Amniotic epithelial cell (primary cell): ENCODE measurements around the gene IL17B.
"Not testable (repeated sequence)": the region's sequence is repeated elsewhere in the genome, so short reads cannot be mapped to it uniquely, and the experiment has no call there.

Source experiments
- DNase-seq: peaks from one replicate; pipeline ENCODE4 v3.0.0-alpha.2; 2010; ENCODE audit warnings: low read depth

Gene IL17B

GRCh38 chr5:149400304-149400703 lies 21.2 kb upstream of the IL17B start:
- no peak for DNase-seq

GRCh38 chr5:149399775-149400174 lies 20.7 kb upstream of the IL17B start:
- DNase-seq, result no peak

GRCh38 chr5:149398747-149399266 lies 19.7 kb upstream of the IL17B start:
- DNase-seq, result not testable (repeated sequence)

- peak; percentile 99 for DNase-seq
These were observed 18.4 kb upstream of the IL17B start for GRCh38 chr5:149397530-149397929.

- not testable (repeated sequence) for DNase-seq
These were observed 15.9 kb upstream of the IL17B start for GRCh38 chr5:149394996-149395395.

- DNase-seq, result peak; percentile 82
These were observed 13.6 kb upstream of the IL17B start for GRCh38 chr5:149392718-149393117.

- DNase-seq, result no peak
These were observed 12.4 kb upstream of the IL17B start for GRCh38 chr5:149391524-149391923.

GRCh38 chr5:149391076-149391475 lies 12.0 kb upstream of the IL17B start:
- DNase-seq, result not testable (repeated sequence)

- no peak for DNase-seq
These were observed 10.7 kb upstream of the IL17B start for GRCh38 chr5:149389552-149390495.

GRCh38 chr5:149388498-149389190 lies 9.6 kb upstream of the IL17B start:
- no peak for DNase-seq

GRCh38 chr5:149387982-149388381 lies 8.9 kb upstream of the IL17B start:
- peak; percentile 96 for DNase-seq

GRCh38 chr5:149387081-149387631 lies 8.1 kb upstream of the IL17B start:
- DNase-seq, result peak; percentile 92

- DNase-seq, result peak; percentile 50
These were observed 7.1 kb upstream of the IL17B start for GRCh38 chr5:149386166-149386565.

- DNase-seq, result no peak
These were observed 4.3 kb upstream of the IL17B start for GRCh38 chr5:149383399-149383798.

- no peak for DNase-seq
These were observed 3.6 kb upstream of the IL17B start for GRCh38 chr5:149382517-149383220.

- DNase-seq, result peak; percentile 58
These were observed 2.9 kb upstream of the IL17B start for GRCh38 chr5:149381986-149382338.

GRCh38 chr5:149381261-149381985 lies 2.3 kb upstream of the IL17B start:
- DNase-seq, result no peak

GRCh38 chr5:149380466-149381121 lies 1.5 kb upstream of the IL17B start:
- DNase-seq, result no peak

GRCh38 chr5:149379818-149380374 lies 804 bp upstream of the IL17B start:
- DNase-seq, result no peak

GRCh38 chr5:149378241-149378820 lies 761 bp downstream of the IL17B start:
- DNase-seq, result no peak
